Measurements from ENCODE around the gene ATE1.
"Not testable (repeated sequence)": the region's sequence is repeated elsewhere in the genome, so short reads cannot be mapped to it uniquely, and the experiment has no call there.

Gene ATE1

GRCh38 chr10:121927841-121928527, at the start of gene ATE1:
Gene ATE1 (minus strand): TSS chr10:121928031. CDS start chr10:121927949, 82 bp downstream.
- no peak for TF ChIP-seq ZNF70 (CRISPR knock-in tag; IDR thresholded peaks at IDR 0.05)
- no peak for TF ChIP-seq RARB (CRISPR knock-in tag; IDR thresholded peaks at IDR 0.05)
- TF ChIP-seq OSR1 (CRISPR knock-in tag; IDR thresholded peaks at IDR 0.05): no peak
- peak; percentile 49; the same call in 1 of the 2 replicates for TF ChIP-seq TSHZ2 (CRISPR knock-in tag; IDR thresholded peaks at IDR 0.05)
- no peak for TF ChIP-seq ZNF8 (CRISPR knock-in tag; IDR thresholded peaks at IDR 0.05)
- peak; percentile 96 for ATAC-seq

GRCh38 chr10:121976607-121977006, 48.8 kb upstream of the ATE1 start:
- TF ChIP-seq ZNF8 (CRISPR knock-in tag; IDR thresholded peaks at IDR 0.05): no peak
- TF ChIP-seq RARB (CRISPR knock-in tag; IDR thresholded peaks at IDR 0.05): no peak
- TF ChIP-seq PPARA (CRISPR knock-in tag; IDR thresholded peaks at IDR 0.05; ENCODE audit: borderline replicate concordance): no peak
- TF ChIP-seq, protein P1, sequence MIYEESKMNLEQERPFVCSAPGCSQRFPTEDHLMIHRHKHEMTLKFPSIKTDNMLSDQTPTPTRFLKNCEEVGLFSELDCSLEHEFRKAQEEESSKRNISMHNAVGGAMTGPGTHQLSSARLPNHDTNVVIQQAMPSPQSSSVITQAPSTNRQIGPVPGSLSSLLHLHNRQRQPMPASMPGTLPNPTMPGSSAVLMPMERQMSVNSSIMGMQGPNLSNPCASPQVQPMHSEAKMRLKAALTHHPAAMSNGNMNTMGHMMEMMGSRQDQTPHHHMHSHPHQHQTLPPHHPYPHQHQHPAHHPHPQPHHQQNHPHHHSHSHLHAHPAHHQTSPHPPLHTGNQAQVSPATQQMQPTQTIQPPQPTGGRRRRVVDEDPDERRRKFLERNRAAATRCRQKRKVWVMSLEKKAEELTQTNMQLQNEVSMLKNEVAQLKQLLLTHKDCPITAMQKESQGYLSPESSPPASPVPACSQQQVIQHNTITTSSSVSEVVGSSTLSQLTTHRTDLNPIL (CRISPR knock-in tag; IDR thresholded peaks at IDR 0.05; ENCODE audit: low read depth): no peak
- ATAC-seq: no peak

- TF ChIP-seq ZNF70 (CRISPR knock-in tag; IDR thresholded peaks at IDR 0.05): no peak
- TF ChIP-seq CSDC2 (CRISPR knock-in tag; IDR thresholded peaks at IDR 0.05): no peak
- no peak for TF ChIP-seq ZFP30 (CRISPR knock-in tag; IDR thresholded peaks at IDR 0.05)
- peak; percentile 52 for ATAC-seq
Measured at GRCh38 chr10:121975295-121976086, 47.7 kb upstream of the ATE1 start.

DNA sequence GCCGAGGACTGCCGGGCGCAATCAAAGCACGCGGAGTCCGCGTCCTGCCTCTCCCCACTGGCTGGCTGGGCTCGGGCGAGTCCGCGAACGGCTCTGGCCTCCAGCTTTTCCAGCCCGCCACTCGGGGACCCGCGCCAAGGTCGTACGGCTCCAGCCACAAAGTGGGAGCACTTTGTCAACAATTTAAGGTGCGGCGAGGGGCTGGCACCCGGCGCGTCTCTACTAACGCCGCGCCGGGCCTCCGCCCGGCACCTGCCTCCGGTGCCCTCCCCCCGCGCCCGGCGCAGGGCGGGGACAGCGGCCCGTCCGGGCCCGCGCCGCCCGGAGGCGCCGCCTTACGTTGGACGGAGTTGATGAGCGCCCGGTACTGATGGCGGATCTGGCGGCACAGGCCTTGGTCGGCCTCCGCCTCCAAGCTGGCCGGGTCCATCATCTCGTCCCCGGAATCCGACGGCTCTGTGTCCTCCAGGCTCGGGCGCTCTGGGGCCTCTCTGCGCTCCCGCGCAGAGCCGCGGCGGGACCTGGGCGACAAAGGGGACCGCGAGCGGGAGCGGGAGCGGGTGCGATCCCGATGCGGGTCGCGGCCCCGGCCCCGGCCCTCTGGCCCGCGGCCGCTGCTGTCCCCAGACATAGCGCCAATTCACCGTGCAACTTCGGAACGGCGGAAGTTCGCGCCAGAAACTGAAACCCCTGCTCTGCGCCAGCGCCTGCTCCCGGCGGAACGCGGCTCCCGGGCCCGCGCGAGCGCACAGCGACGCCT, 46.9 kb upstream of the ATE1 start, which contains the start of gene NSMCE4A:
TSS of gene NSMCE4A (minus strand) at position 683 of the 760 bp plus-strand sequence. CDS start at position 631, 52 bp downstream.
- peak; percentile 92 for ATAC-seq
- TF ChIP-seq ARNTL (CRISPR knock-in tag; IDR thresholded peaks at IDR 0.05; ENCODE audit: borderline replicate concordance, low read depth) (no peak), ESRRG (CRISPR knock-in tag; IDR thresholded peaks at IDR 0.05) (0 out of 2 replicates have a peak, but pooled peaks have one; percentile 47), ISL1 (CRISPR knock-in tag; IDR thresholded peaks at IDR 0.05) (no peak)

- ATAC-seq: peak; percentile 61
- no peak for TF ChIP-seq ESRRG (CRISPR knock-in tag; IDR thresholded peaks at IDR 0.05)
- TF ChIP-seq TSHZ2 (CRISPR knock-in tag; IDR thresholded peaks at IDR 0.05): no peak
- TF ChIP-seq BACH2 (CRISPR knock-in tag; IDR thresholded peaks at IDR 0.05; ENCODE audit: borderline replicate concordance): no peak
- no peak for TF ChIP-seq TCF4 (CRISPR knock-in tag; IDR thresholded peaks at IDR 0.05; ENCODE audit: borderline replicate concordance)
Measured at GRCh38 chr10:121974019-121974534, 46.2 kb upstream of the ATE1 start.

GRCh38 chr10:121969086-121969485, 41.3 kb upstream of the ATE1 start:
- ATAC-seq: not testable (repeated sequence)

Data from SK-N-SH treated with all-trans-retinoic acid at 6 μM for 48 hours (cell line).